Gastrocnemius medialis (tissue), 4 donors: ENCODE results near the gene DIP2A. TPM values are rescaled to one million over a fixed set of nuclear protein-coding genes. Genes with fewer than 3 reads are reported as not detected.

Experiments
- ATAC-seq, 2 donors: fragments of 150-250 bp; one replicate each; pipeline ENCODE4 v1.9.1; 2016
- DNase-seq, 2 donors: peaks; one replicate each; pipeline ENCODE4 v3.0.0-alpha.2; 2019
- H3K27ac ChIP-seq, 4 donors: fragments of 200-600 bp; sonication (generic); 1 replicate in 1 of 4; 2 replicates in 3 of 4; pipeline ENCODE4 v1.5.1; 2016 to 2018; ENCODE audit warnings: mild to moderate bottlenecking in 2 of 4, moderate library complexity in 1 of 4
- H3K27me3 ChIP-seq, 3 donors: fragments of 200-600 bp; sonication (generic) in 2 of 3; 1 replicate in 1 of 3; 2 replicates in 2 of 3; pipeline versions ENCODE4 v1.5.1 to v1.6.0; 2016 to 2019; ENCODE audit warnings: mild to moderate bottlenecking in 1 of 3, moderate library complexity in 1 of 3
- H3K36me3 ChIP-seq, 2 donors: fragments of 200-600 bp; sonication (generic) in 1 of 2; one replicate each; pipeline ENCODE4 v1.5.1; 2017 to 2018
- H3K4me1 ChIP-seq, 2 donors: fragments of 200-600 bp; sonication (generic) in 1 of 2; one replicate each; pipeline ENCODE4 v1.5.1; 2016 to 2017; ENCODE audit warnings: mild to moderate bottlenecking in 2 of 2
- H3K4me3 ChIP-seq, 4 donors: fragments of 200-600 bp; sonication (generic) in 3 of 4; 1 replicate in 1 of 4; 2 replicates in 3 of 4; pipeline ENCODE4 v1.5.1; 2016 to 2019; ENCODE audit warnings: mild to moderate bottlenecking in 2 of 4
- H3K9me3 ChIP-seq, 3 donors: fragments of 200-600 bp; sonication (generic) in 2 of 3; 1 replicate in 1 of 3; 2 replicates in 2 of 3; pipeline ENCODE4 v1.5.1; 2016 to 2019
- POLR2A ChIP-seq, 2 donors: fragments of 450-650 bp; IDR thresholded peaks; one replicate each; pipeline ENCODE4 v1.6.1; 2017; ENCODE audit warnings: antibody characterized with exemption in 2 of 2, mild to moderate bottlenecking in 2 of 2, moderate library complexity in 2 of 2
- in situ Hi-C, 4 donors: fragments of 200-750 bp; cut with MboI; loops; one replicate each; pipeline versions ENCODE4 v1.15.0 to v1.8.0; 2017; ENCODE audit warnings: low sequenced_read_pairs in 4 of 4
- intact Hi-C: fragments of 100-400 bp; cut with DNase I; formaldehyde crosslinking; loops from one replicate; pipeline ENCODE4 v1.15.1; 2023; ENCODE audit warnings: low total_unique reads
- total RNA-seq, 4 donors: library from RNA; depleted of rRNA; stranded (reverse); fragments of >200 nt; gene quantifications; one replicate each; pipeline versions ENCODE4 v1.1.0 to v1.2.3, GENCODE V29; 2016
- TF ChIP-seq, protein P1 (sequence below), 5 experiments: fragments of 450-650 bp in 3 of 5; fragments of 200-600 bp in 2 of 5; sonication (generic) in 2 of 5; IDR thresholded peaks in 4 of 5; conservative IDR thresholded peaks in 1 of 5; 1 replicate in 4 of 5; 2 replicates in 1 of 5; pipeline ENCODE4 v1.5.1; 2016 to 2019; ENCODE audit warnings: antibody characterized with exemption in 5 of 5, mild to moderate bottlenecking in 3 of 5, moderate library complexity in 3 of 5

Gene DIP2A
- total RNA-seq, 4 donors from 2014 or later: 6.3 to 15.5 (median 11.8) TPM

DNA sequence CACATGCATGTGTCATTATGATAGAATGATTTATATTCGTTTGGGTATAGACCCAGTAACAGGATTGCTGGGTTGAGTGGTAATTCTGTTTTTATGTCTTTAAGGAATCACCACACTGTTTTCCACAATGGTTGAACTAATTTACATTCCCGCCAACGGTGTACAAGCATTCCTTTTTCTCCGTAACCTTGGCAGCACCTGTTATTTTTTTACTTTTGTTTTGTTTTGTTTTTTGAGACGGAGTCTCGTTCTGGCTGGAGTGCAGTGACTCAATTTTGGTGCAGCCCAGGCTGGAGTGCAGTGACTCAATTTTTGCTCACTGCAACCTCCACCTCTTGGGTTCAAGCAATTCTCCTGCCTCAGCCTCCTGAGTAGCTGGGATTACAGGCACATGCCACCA, 154.7 kb downstream of the DIP2A start:
- H3K9me3 ChIP-seq: no peaks in the 10 kb centered on the region
- H3K4me3 ChIP-seq: no peak overlapping the region
- in situ Hi-C loops (no loop called here), intact Hi-C loops (no loop called here)
- H3K4me1 ChIP-seq: no peaks in the 10 kb centered on the region
- no peaks in the 10 kb centered on the region for H3K36me3 ChIP-seq
- no peak overlapping the region for H3K27ac ChIP-seq
- peaks cover 0 to 9% (median 0%) of the 10 kb centered on the region in 3 donors for H3K27me3 ChIP-seq
- DNase-seq (no peak), ATAC-seq (no peak)
- TF ChIP-seq POLR2A (IDR thresholded peaks at IDR 0.05): no peak
- TF ChIP-seq, protein P1, sequence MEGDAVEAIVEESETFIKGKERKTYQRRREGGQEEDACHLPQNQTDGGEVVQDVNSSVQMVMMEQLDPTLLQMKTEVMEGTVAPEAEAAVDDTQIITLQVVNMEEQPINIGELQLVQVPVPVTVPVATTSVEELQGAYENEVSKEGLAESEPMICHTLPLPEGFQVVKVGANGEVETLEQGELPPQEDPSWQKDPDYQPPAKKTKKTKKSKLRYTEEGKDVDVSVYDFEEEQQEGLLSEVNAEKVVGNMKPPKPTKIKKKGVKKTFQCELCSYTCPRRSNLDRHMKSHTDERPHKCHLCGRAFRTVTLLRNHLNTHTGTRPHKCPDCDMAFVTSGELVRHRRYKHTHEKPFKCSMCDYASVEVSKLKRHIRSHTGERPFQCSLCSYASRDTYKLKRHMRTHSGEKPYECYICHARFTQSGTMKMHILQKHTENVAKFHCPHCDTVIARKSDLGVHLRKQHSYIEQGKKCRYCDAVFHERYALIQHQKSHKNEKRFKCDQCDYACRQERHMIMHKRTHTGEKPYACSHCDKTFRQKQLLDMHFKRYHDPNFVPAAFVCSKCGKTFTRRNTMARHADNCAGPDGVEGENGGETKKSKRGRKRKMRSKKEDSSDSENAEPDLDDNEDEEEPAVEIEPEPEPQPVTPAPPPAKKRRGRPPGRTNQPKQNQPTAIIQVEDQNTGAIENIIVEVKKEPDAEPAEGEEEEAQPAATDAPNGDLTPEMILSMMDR (IDR thresholded peaks at IDR 0.05 in 4 of 5, conservative IDR thresholded peaks at IDR 0.05 in 1 of 5): no peak

DNA sequence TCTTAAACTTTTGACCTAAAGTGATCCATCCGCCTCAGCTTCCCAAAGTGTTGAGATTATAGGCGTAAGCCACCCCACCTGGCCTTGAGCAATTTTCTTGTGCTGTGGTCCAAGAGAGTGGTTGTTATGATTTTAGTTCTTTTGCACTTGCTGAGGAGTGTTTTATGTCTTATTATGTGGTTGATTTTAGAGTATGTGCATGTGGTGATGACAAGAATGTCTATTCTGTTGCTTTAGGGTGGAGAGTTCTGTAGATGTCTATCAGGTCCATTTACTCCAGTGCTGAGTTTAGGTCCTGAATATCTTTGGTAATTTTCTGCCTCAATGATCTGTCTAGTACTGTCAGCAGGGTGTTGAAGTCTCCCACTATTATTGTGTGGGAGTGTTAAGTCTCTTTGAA, 157.4 kb downstream of the DIP2A start:
- Histone ChIP-seq H3K36me3 (no peaks in the 10 kb centered on the region), H3K4me3 (no peak overlapping the region), H3K9me3 (no peaks in the 10 kb centered on the region), H3K4me1 (no peaks in the 10 kb centered on the region), H3K27ac (no peak overlapping the region), H3K27me3 (peaks cover 0 to 3% (median 2%) of the 10 kb centered on the region in 3 donors)
- intact Hi-C loops (no loop called here), in situ Hi-C loops (no loop called here)
- no peak for ATAC-seq
- TF ChIP-seq POLR2A (IDR thresholded peaks at IDR 0.05): no peak
- TF ChIP-seq, protein P1 (IDR thresholded peaks at IDR 0.05 in 4 of 5, conservative IDR thresholded peaks at IDR 0.05 in 1 of 5): no peak
- no peak for DNase-seq

DNA sequence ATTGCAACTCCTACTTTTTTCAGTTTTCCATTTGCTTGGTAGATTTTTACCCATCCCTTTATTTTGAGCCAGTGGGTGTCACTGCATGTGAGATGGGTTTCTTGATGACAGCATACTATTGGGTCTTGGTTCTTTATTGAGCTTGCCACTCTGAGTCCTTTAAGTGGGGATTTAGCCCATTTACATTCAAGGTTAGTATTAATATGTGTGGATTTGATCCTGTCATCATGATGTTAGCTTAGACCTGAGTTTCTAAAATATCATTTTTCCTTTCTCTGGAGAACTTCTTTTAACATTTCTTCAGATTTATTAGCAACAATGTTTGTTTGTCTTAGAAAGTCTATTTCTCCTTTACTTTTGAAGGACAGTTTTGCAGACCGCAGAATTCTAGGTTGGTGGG, 158.0 kb downstream of the DIP2A start:
- in situ Hi-C loops: no loop called here
- TF ChIP-seq, protein P1 (IDR thresholded peaks at IDR 0.05 in 4 of 5, conservative IDR thresholded peaks at IDR 0.05 in 1 of 5): no peak
- no peaks in the 10 kb centered on the region for H3K9me3 ChIP-seq

DNA sequence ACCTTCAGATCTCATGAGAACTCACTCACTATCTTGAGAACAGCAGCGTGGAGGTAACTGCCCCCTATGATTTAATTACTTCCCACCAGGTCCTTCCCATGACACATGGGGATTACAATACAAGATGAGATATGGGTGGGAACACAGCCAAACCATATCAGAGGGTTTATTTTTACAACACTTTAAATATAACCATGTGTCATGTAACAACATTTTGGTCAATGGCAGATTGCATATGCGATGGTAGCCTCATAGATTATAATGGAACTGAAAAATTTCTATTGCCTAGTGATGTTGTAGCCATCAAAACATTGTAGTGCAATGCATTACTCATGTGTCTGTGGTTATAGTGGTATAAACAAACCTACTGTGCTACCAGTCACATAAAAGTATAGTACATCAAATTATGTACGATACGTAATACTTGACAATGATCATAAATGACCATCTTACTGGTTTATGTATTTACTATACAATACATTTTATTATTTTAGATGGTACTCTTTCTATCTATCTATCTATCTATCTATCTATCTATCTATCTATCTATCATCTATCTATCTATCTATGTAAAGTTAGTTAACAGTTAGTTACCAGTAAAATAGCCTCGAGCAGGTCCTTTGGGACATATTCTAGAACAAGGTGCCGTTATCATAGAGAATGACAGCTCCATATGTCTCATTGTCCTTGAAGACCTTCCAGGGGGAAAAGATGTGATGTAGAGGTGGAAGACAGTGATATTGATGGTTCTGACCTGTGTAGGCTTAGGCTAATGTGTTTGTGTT, 158.8 kb downstream of the DIP2A start:
- Histone ChIP-seq H3K27me3 (peaks cover 0 to 3% (median 2%) of the 10 kb centered on the region in 3 donors), H3K9me3 (no peaks in the 10 kb centered on the region), H3K4me1 (no peaks in the 10 kb centered on the region), H3K36me3 (no peaks in the 10 kb centered on the region), H3K27ac (no peak overlapping the region), H3K4me3 (no peak overlapping the region)
- DNase-seq: no peak
- intact Hi-C loops (no loop called here), in situ Hi-C loops (no loop called here)
- no peak for ATAC-seq
- no peak for TF ChIP-seq POLR2A (IDR thresholded peaks at IDR 0.05)

More for the DNA sequence above, 158.0 kb downstream of the DIP2A start:
- no peak for ATAC-seq
- H3K4me1 ChIP-seq: no peaks in the 10 kb centered on the region
- no peak overlapping the region for H3K4me3 ChIP-seq
- intact Hi-C loops: no loop called here
- peaks cover 0 to 3% (median 2%) of the 10 kb centered on the region in 3 donors for H3K27me3 ChIP-seq
- no peak for DNase-seq
- no peaks in the 10 kb centered on the region for H3K36me3 ChIP-seq
- no peak overlapping the region for H3K27ac ChIP-seq

DNA sequence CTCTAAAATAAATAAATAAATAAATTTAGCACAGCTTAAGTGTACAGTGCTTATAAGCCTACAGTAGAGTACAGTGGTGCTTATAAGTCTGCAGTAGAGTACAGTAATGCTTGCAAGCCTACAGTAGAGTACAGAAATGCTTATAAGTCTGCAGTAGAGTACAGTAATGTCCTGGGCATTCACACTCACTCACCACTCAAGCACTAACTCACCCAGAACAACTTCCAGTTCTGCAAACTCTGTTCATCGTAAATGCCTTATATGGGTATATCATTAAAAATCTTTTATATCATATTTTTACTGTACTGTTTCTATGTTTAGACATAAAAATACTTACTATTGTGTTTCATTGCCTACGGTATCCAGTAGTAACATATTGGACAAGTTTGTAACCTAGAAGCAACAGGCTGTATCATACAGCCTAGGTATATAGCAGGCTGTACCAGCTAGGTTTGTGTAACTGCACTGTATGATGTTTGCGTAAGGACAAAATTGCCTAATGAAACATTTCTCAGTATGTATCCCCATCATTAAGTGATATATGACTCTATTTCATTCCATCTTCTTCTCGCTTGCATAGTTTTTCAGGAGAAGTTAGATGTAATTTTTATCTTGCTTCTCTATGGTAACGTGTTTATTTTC, 160.2 kb downstream of the DIP2A start:
- no peaks in the 10 kb centered on the region for H3K36me3 ChIP-seq
- no peaks in the 10 kb centered on the region for H3K4me1 ChIP-seq
- intact Hi-C loops: no loop called here

More for the DNA sequence above, 160.2 kb downstream of the DIP2A start:
- no peak for DNase-seq
- no peak overlapping the region for H3K27ac ChIP-seq
- no peak overlapping the region for H3K4me3 ChIP-seq
- no peak for ATAC-seq
- no peaks in the 10 kb centered on the region for H3K9me3 ChIP-seq
- TF ChIP-seq, protein P1 (IDR thresholded peaks at IDR 0.05 in 4 of 5, conservative IDR thresholded peaks at IDR 0.05 in 1 of 5): no peak
- peaks cover 0 to 3% (median 2%) of the 10 kb centered on the region in 3 donors for H3K27me3 ChIP-seq
- in situ Hi-C loops: no loop called here
